Mesothelial cell of epicardium (in vitro differentiated cells): ENCODE measurements around the gene ADORA2A. TPM values are rescaled to one million over a fixed set of nuclear protein-coding genes. Genes with fewer than 3 reads are reported as not detected.

Experiments used
- DNase-seq, 2 experiments: peaks; one replicate each; pipeline ENCODE4 v3.0.0; 2021; ENCODE audit warnings: low spot score in 2 of 2; ENCODE audit not compliant: unreplicated experiment in 2 of 2
- H3K27ac Mint-ChIP-seq: 2 replicates; pipeline ENCODE4 v1.8.0; 2021; ENCODE audit warnings: mixed read lengths
- H3K27me3 Mint-ChIP-seq: 2 replicates; pipeline ENCODE4 v1.8.0; 2021; ENCODE audit warnings: low read depth, mixed read lengths
- H3K36me3 Mint-ChIP-seq: 2 replicates; pipeline ENCODE4 v1.8.0; 2021; ENCODE audit warnings: mixed read lengths
- H3K4me1 Mint-ChIP-seq: 2 replicates; pipeline ENCODE4 v1.8.0; 2021; ENCODE audit warnings: mixed read lengths
- H3K4me3 Mint-ChIP-seq: 2 replicates; pipeline ENCODE4 v1.8.0; 2021; ENCODE audit warnings: mild to moderate bottlenecking, moderate library complexity, mixed read lengths
- H3K9me3 Mint-ChIP-seq: 2 replicates; pipeline ENCODE4 v1.8.0; 2021; ENCODE audit warnings: mixed read lengths
- CTCF ChIP-seq: fragments of 200-600 bp; sonication (generic); IDR thresholded peaks from one replicate; pipeline ENCODE4 v1.5.0; 2021; ENCODE audit warnings: antibody characterized with exemption; ENCODE audit not compliant: unreplicated experiment
- total RNA-seq: library from RNA; stranded (reverse); gene quantifications from 3 replicates; pipeline ENCODE4 v1.2.1, GENCODE V29; 2021

Gene ADORA2A
- total RNA-seq, 1 donor from 2014 or later: 10.8 TPM

GRCh38 chr22:24408630-24409029 is 18.8 kb upstream of the ADORA2A start:
- no peak for DNase-seq
- peaks cover 43% of the 10 kb centered on the region for H3K4me1 Mint-ChIP-seq

GRCh38 chr22:24409707-24410106 is 17.7 kb upstream of the ADORA2A start:
- no peak for TF ChIP-seq CTCF
- H3K27ac Mint-ChIP-seq: no peak overlapping the region

More at GRCh38 chr22:24408630-24409029, 18.8 kb upstream of the ADORA2A start:
- H3K4me3 Mint-ChIP-seq: no peak overlapping the region
- no peaks in the 10 kb centered on the region for H3K9me3 Mint-ChIP-seq
- no peaks in the 10 kb centered on the region for H3K27me3 Mint-ChIP-seq
- H3K27ac Mint-ChIP-seq: no peak overlapping the region
- peaks cover 20% of the 10 kb centered on the region for H3K36me3 Mint-ChIP-seq
- no peak for TF ChIP-seq CTCF

GRCh38 chr22:24410110-24410856 is 17.1 kb upstream of the ADORA2A start:
- Mint-ChIP-seq H3K9me3 (no peaks in the 10 kb centered on the region), H3K4me1 (peaks cover 28% of the 10 kb centered on the region), H3K27ac (no peak overlapping the region), H3K27me3 (no peaks in the 10 kb centered on the region), H3K4me3 (no peak overlapping the region), H3K36me3 (peaks cover 21% of the 10 kb centered on the region)
- no peak for TF ChIP-seq CTCF
- DNase-seq: no peak

More at GRCh38 chr22:24409707-24410106, 17.7 kb upstream of the ADORA2A start:
- no peak for DNase-seq
- Mint-ChIP-seq H3K27me3 (no peaks in the 10 kb centered on the region), H3K4me3 (no peak overlapping the region), H3K36me3 (peaks cover 20% of the 10 kb centered on the region), H3K4me1 (peaks cover 32% of the 10 kb centered on the region), H3K9me3 (no peaks in the 10 kb centered on the region)

GRCh38 chr22:24411256-24412004 is 16.0 kb upstream of the ADORA2A start:
- Mint-ChIP-seq H3K27me3 (no peaks in the 10 kb centered on the region), H3K36me3 (peaks cover 19% of the 10 kb centered on the region), H3K4me1 (peaks cover 23% of the 10 kb centered on the region), H3K27ac (no peak overlapping the region), H3K4me3 (no peak overlapping the region), H3K9me3 (no peaks in the 10 kb centered on the region)
- no peak for TF ChIP-seq CTCF
- no peak for DNase-seq

GRCh38 chr22:24412274-24412673 is 15.1 kb upstream of the ADORA2A start:
- Mint-ChIP-seq H3K4me1 (peaks cover 14% of the 10 kb centered on the region), H3K9me3 (no peaks in the 10 kb centered on the region), H3K27me3 (no peaks in the 10 kb centered on the region), H3K27ac (no peak overlapping the region), H3K36me3 (peaks cover 15% of the 10 kb centered on the region), H3K4me3 (no peak overlapping the region)
- no peak for DNase-seq
- no peak for TF ChIP-seq CTCF
